Panc1 (cell line): ENCODE measurements around the gene CENPS. TPM values are rescaled to one million over a fixed set of nuclear protein-coding genes. Genes with fewer than 3 reads are reported as not detected.
A peak's percentile ranks its signal among the peaks of the same experiment; 100 is the strongest.

ENCODE experiments used
- ATAC-seq: fragments of 200-7000 bp; cut with Tn5 transposase; 2 replicates; pipeline ENCODE4 v1.9.1; 2020; ENCODE audit warnings: mild to moderate bottlenecking, moderate library complexity
- BruUV-seq: library from RNA; stranded (reverse); fragments of 400-500 nt; replicated peaks from 2 replicates; lab custom pipeline; 2021; lab: Mats Ljungman, UMichigan
- CTCF ChIA-PET: fragments of 300-600 bp; sonication (Branson Sonifier 250); formaldehyde crosslinking; loops from one replicate; lab custom pipeline; 2022; ENCODE audit warnings: antibody characterized with exemption; lab: Charles Lee
- POLR2A ChIA-PET: fragments of 300-600 bp; sonication (Branson Sonifier 250); formaldehyde crosslinking; loops from one replicate; lab custom pipeline; 2022; ENCODE audit warnings: antibody characterized with exemption; lab: Charles Lee
- DNase-seq: peaks from one replicate; pipeline ENCODE4 v3.0.0-alpha.2; 2010; ENCODE audit warnings: low read depth, low spot score
- H3K27ac ChIP-seq: 2 replicates; pipeline ENCODE4 v1.5.1; 2011; ENCODE audit warnings: mild to moderate bottlenecking, low read length, inconsistent platforms
- H3K27me3 ChIP-seq: fragments of 200-500 bp; sonication (Bioruptor generic); 2 replicates; pipeline ENCODE4 v1.6.0; 2014; ENCODE audit warnings: low read length, inconsistent platforms; ENCODE audit not compliant: control insufficient read depth, insufficient read depth
- H3K36me3 ChIP-seq: fragments of 200-500 bp; sonication (Bioruptor generic); 2 replicates; pipeline ENCODE4 v1.5.1; 2014; ENCODE audit warnings: inconsistent platforms, mild to moderate bottlenecking, low read length, moderate library complexity; ENCODE audit not compliant: control insufficient read depth, insufficient read depth
- H3K4me1 ChIP-seq: 2 replicates; pipeline ENCODE4 v1.5.1; 2011; ENCODE audit warnings: inconsistent platforms, mild to moderate bottlenecking, low read length, moderate library complexity; ENCODE audit not compliant: control insufficient read depth, insufficient read depth
- H3K4me3 ChIP-seq, 2 experiments: 2 replicates each; pipeline ENCODE4 v1.5.1; 2011 to 2012; ENCODE audit warnings: low read depth in 2 of 2, low read length in 2 of 2, mild to moderate bottlenecking in 2 of 2, inconsistent platforms in 1 of 2, moderate library complexity in 1 of 2
- H3K9me3 ChIP-seq: fragments of 200-500 bp; sonication (Bioruptor generic); 2 replicates; pipeline ENCODE4 v1.5.1; 2014; ENCODE audit warnings: low read depth, mild to moderate bottlenecking, inconsistent platforms, low read length, moderate library complexity; ENCODE audit not compliant: control insufficient read depth, insufficient read depth
- CTCF ChIP-seq: fragments of 450-650 bp; IDR thresholded peaks from 2 replicates; pipeline ENCODE4 v1.5.1; 2017; ENCODE audit warnings: mild to moderate bottlenecking
- POLR2AphosphoS5 ChIP-seq: IDR thresholded peaks from 2 replicates; pipeline ENCODE4 v1.6.1; 2012; ENCODE audit warnings: mild to moderate bottlenecking, low read depth, low read length, moderate library complexity
- REST ChIP-seq, 2 experiments: IDR thresholded peaks; 2 replicates each; pipeline ENCODE4 v1.6.1; 2011 to 2012; ENCODE audit warnings: low read depth in 2 of 2, control low read depth in 1 of 2, low read length in 1 of 2, mild to moderate bottlenecking in 1 of 2, moderate library complexity in 1 of 2; ENCODE audit not compliant: insufficient read depth in 1 of 2
- SIN3A ChIP-seq: IDR thresholded peaks from 2 replicates; pipeline ENCODE4 v1.6.1; 2012; ENCODE audit warnings: low read depth, mild to moderate bottlenecking, low read length, moderate library complexity, borderline replicate concordance; ENCODE audit not compliant: insufficient read depth
- TCF7L2 ChIP-seq: IDR thresholded peaks from 2 replicates; pipeline ENCODE4 v1.6.1; 2011; ENCODE audit warnings: mild to moderate bottlenecking, low read depth, low read length, inconsistent platforms
- in situ Hi-C: cut with HindIII; loops from 2 replicates; pipeline ENCODE4 v1.10.0; 2016; ENCODE audit warnings: low sequenced_read_pairs, low pct_unique_long_range_greater_than_20kb
- intact Hi-C: fragments of 100-400 bp; cut with micrococcal nuclease; formaldehyde crosslinking; loops from one replicate; pipeline ENCODE4 v1.10.0; 2022; ENCODE audit not compliant: unreplicated experiment
- total RNA-seq: library from RNA; stranded (reverse); gene quantifications from one replicate; pipeline ENCODE4 v1.2.1, GENCODE V29; 2021; ENCODE audit not compliant: unreplicated experiment

CENPS gene
- total RNA-seq, 1 experiment from 2014 or later = 40.8 TPM

GRCh38 chr1:10387677-10388386, 42.4 kb upstream of the CENPS start:
- POLR2A ChIA-PET = interaction anchor here (1.0 kb wide), 1 partner anchor 11 kb away, joined by 3 read pairs; the partner anchor contains the start of gene PGD
- no peak for TF ChIP-seq TCF7L2
- no peak for TF ChIP-seq POLR2AphosphoS5
- TF ChIP-seq CTCF = no peak
- no peak for TF ChIP-seq REST (IDR thresholded peaks at IDR 0.05; ENCODE audit: insufficient read depth in 1 of 2, low read depth in 2 of 2, low read length in 1 of 2)
- no peak for TF ChIP-seq SIN3A

GRCh38 chr1:10388387-10388715, 41.9 kb upstream of the CENPS start:
- Histone ChIP-seq H3K4me3 (no peak overlapping the region), H3K9me3 (no peaks in the 10 kb centered on the region), H3K27ac (no peak overlapping the region), H3K4me1 (peaks cover 5% of the 10 kb centered on the region), H3K27me3 (no peaks in the 10 kb centered on the region), H3K36me3 (no peaks in the 10 kb centered on the region)
- no peak for TF ChIP-seq SIN3A
- no peak for TF ChIP-seq TCF7L2
- TF ChIP-seq CTCF = no peak
- TF ChIP-seq REST (IDR thresholded peaks at IDR 0.05; ENCODE audit: insufficient read depth in 1 of 2, low read depth in 2 of 2, low read length in 1 of 2) = no peak
- TF ChIP-seq POLR2AphosphoS5 = no peak
- intact Hi-C loops (no loop called here), in situ Hi-C loops (no loop called here)
- DNase-seq (no peak), ATAC-seq (no peak)
- ChIA-PET CTCF (interaction anchor here (0.9 to 1.0 kb wide), 2 partner anchors 42 to 106 kb away, joined by 3 to 5 read pairs; partner anchors contain the start of gene CENPS), POLR2A (interaction anchor here (0.5 to 1.0 kb wide), 2 partner anchors 10 to 216 kb away, joined by 3 read pairs; partner anchors contain the start of gene PGD)
- BruUV-seq = no TSS peak

More at GRCh38 chr1:10387677-10388386, 42.4 kb upstream of the CENPS start:
- peaks cover 5% of the 10 kb centered on the region for H3K4me1 ChIP-seq
- DNase-seq = no peak
- H3K27ac ChIP-seq = no peak overlapping the region
- CTCF ChIA-PET = interaction anchor here (0.9 to 1.0 kb wide), 2 partner anchors 43 to 107 kb away, joined by 3 to 5 read pairs; partner anchors contain the start of gene CENPS
- no peaks in the 10 kb centered on the region for H3K36me3 ChIP-seq
- no TSS peak for BruUV-seq
- peak; percentile 66; the same call in 1 of the 2 replicates for ATAC-seq
- H3K27me3 ChIP-seq = no peaks in the 10 kb centered on the region
- H3K9me3 ChIP-seq = no peaks in the 10 kb centered on the region
- in situ Hi-C loops (no loop called here), intact Hi-C loops (no loop called here)
- H3K4me3 ChIP-seq = no peak overlapping the region
